Natural killer cell (primary cell): ENCODE data around the gene PRMT7. TPM values are rescaled to one million over a fixed set of nuclear protein-coding genes. Genes with fewer than 3 reads are reported as not detected.

ENCODE experiments used
- ATAC-seq, 3 donors: fragments of 150-1000 bp in 2 of 3; fragments of 200-7000 bp in 1 of 3; cut with Tn5 transposase; 1 replicate in 1 of 3; 2 replicates in 2 of 3; pipeline ENCODE4 v1.10.0; 2021; ENCODE audit warnings: mild to moderate bottlenecking in 2 of 3, moderate library complexity in 2 of 3
- DNase-seq, 2 donors: peaks; one replicate each; pipeline versions ENCODE4 v3.0.0 to v3.0.0-alpha.2; 2013 to 2021; ENCODE audit warnings: mixed read lengths in 1 of 2
- H3K27ac ChIP-seq: one replicate; pipeline ENCODE4 v1.5.1; 2013; ENCODE audit warnings: mild to moderate bottlenecking, low read length
- H3K27me3 ChIP-seq: one replicate; pipeline ENCODE4 v1.6.1; 2013; ENCODE audit warnings: low read length; ENCODE audit not compliant: control insufficient read depth, insufficient read depth
- H3K36me3 ChIP-seq: one replicate; pipeline ENCODE4 v1.6.1; 2013; ENCODE audit warnings: low read length; ENCODE audit not compliant: control insufficient read depth, insufficient read depth
- H3K4me1 ChIP-seq: one replicate; pipeline ENCODE4 v1.6.1; 2013; ENCODE audit warnings: low read length; ENCODE audit not compliant: control insufficient read depth, insufficient read depth
- H3K4me3 ChIP-seq: one replicate; pipeline ENCODE4 v1.5.1; 2013; ENCODE audit warnings: low read length
- H3K9me3 ChIP-seq: one replicate; pipeline ENCODE4 v1.6.1; 2013; ENCODE audit warnings: low read length; ENCODE audit not compliant: control insufficient read depth, insufficient read depth
- H3K27ac Mint-ChIP-seq, 2 donors: one replicate each; pipeline ENCODE4 v1.8.0; 2022; ENCODE audit warnings: mild to moderate bottlenecking in 2 of 2, mixed read lengths in 2 of 2, moderate library complexity in 1 of 2
- H3K27me3 Mint-ChIP-seq, 2 donors: one replicate each; pipeline ENCODE4 v1.8.0; 2022; ENCODE audit warnings: low read depth in 2 of 2, mixed read lengths in 2 of 2
- H3K36me3 Mint-ChIP-seq: one replicate; pipeline ENCODE4 v1.8.0; 2022; ENCODE audit warnings: mixed read lengths
- H3K4me1 Mint-ChIP-seq, 2 donors: one replicate each; pipeline ENCODE4 v1.8.0; 2022; ENCODE audit warnings: mixed read lengths in 2 of 2
- H3K4me3 Mint-ChIP-seq: one replicate; pipeline ENCODE4 v1.8.0; 2022; ENCODE audit warnings: mild to moderate bottlenecking, moderate library complexity, mixed read lengths
- H3K9me3 Mint-ChIP-seq, 2 donors: one replicate each; pipeline ENCODE4 v1.8.0; 2022; ENCODE audit warnings: mixed read lengths in 2 of 2
- WGBS: methylation state at CpG from one replicate; pipeline ENCODE4 v1.1.7; 2013; ENCODE audit warnings: missing lambda C conversion rate; ENCODE audit not compliant: insufficient coverage; 5-methylcytosine and 5-hydroxymethylcytosine counted together
- intact Hi-C: fragments of 100-400 bp; cut with micrococcal nuclease; formaldehyde crosslinking; loops from one replicate; pipeline ENCODE4 v1.14.2; 2022
- total RNA-seq, 4 donors: library from RNA; stranded (reverse); fragments of 120-200 nt in 1 of 4; gene quantifications; one replicate each; pipeline versions ENCODE4 v1.2.3 to v1.2.4, GENCODE V29; 2013 to 2022
- TF ChIP-seq, protein P1 (sequence below): fragments of 200-600 bp; IDR thresholded peaks from one replicate; pipeline ENCODE4 v1.8.0; 2022; ENCODE audit warnings: antibody characterized with exemption

The PRMT7 gene
- total RNA-seq, 3 donors from 2014 or later (not counting 1 experiment from before 2014, with no cell fraction given): 60.7 to 84.7 (median 68.2) TPM

DNA sequence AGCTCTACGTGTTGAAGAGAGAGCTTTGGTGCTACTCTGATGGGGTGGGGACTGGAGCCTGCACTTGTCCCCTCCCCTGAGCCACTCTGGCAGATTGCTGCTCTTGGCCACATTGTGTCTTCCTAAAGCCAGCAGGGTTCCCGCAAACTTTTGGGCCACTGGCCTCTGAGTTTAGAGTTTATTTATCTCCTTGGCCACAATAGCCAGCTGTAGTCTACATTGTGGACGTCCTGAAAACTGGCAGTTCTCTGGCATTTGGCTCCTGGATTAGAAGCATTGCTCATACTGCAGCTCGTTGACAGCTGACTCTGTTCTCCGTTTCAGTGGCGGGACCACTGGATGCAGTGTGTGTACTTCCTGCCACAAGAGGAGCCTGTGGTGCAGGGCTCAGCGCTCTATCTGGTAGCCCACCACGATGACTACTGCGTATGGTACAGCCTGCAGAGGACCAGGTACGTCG, 34.6 kb downstream of the PRMT7 start:
- peaks cover 65% of the 10 kb centered on the region for H3K36me3 ChIP-seq
- H3K27me3 ChIP-seq: no peaks in the 10 kb centered on the region
- Mint-ChIP-seq H3K9me3 (no peaks in the 10 kb centered on the region), H3K4me1 (peaks cover 0 to 7% of the 10 kb centered on the region in 2 donors), H3K27ac (no peak overlapping the region), H3K36me3 (peaks cover 6% of the 10 kb centered on the region), H3K27me3 (no peaks in the 10 kb centered on the region), H3K4me3 (no peak overlapping the region)
- H3K4me1 ChIP-seq: no peaks in the 10 kb centered on the region
- intact Hi-C loops: no loop called here
- TF ChIP-seq, protein P1, sequence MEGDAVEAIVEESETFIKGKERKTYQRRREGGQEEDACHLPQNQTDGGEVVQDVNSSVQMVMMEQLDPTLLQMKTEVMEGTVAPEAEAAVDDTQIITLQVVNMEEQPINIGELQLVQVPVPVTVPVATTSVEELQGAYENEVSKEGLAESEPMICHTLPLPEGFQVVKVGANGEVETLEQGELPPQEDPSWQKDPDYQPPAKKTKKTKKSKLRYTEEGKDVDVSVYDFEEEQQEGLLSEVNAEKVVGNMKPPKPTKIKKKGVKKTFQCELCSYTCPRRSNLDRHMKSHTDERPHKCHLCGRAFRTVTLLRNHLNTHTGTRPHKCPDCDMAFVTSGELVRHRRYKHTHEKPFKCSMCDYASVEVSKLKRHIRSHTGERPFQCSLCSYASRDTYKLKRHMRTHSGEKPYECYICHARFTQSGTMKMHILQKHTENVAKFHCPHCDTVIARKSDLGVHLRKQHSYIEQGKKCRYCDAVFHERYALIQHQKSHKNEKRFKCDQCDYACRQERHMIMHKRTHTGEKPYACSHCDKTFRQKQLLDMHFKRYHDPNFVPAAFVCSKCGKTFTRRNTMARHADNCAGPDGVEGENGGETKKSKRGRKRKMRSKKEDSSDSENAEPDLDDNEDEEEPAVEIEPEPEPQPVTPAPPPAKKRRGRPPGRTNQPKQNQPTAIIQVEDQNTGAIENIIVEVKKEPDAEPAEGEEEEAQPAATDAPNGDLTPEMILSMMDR: no peak
- H3K27ac ChIP-seq: no peak overlapping the region
- DNase-seq: no peak
- no peak for ATAC-seq
- WGBS: 60% methylated on average over 11 of the region's 11 CpGs
- H3K9me3 ChIP-seq: no peaks in the 10 kb centered on the region
- no peak overlapping the region for H3K4me3 ChIP-seq

DNA sequence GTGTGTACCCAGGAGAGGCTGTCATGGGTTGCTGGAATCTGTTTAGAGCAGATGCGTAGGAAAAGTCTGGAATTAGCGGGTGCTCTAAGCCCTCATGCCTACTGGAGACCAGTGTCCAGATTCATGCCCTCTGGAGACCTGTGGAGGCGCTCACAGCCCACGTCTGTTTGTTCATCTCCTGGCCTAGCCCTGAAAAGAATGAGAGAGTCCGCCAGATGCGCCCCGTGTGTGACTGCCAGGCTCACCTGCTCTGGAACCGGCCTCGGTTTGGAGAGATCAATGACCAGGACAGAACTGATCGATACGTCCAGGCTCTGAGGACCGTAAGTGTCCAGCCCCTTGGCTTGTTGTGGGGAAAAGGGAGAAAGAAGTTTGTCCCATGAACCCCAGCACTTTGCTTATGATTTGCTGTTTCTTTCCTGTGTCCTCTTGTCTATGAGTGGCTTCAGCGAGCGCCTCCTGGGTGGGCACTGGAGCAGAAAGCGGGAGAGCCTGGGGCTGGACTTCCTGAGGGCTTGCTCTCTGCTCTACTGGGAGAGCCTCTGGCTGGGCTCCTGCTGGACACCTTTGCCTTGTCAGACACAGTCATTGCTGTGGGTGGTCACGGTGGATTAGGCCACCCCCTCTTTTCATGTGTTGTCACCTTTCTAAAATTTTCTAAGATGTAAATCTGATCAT, 35.3 kb downstream of the PRMT7 start:
- Histone ChIP-seq H3K4me1 (no peaks in the 10 kb centered on the region), H3K27me3 (no peaks in the 10 kb centered on the region), H3K36me3 (peaks cover 66% of the 10 kb centered on the region), H3K9me3 (no peaks in the 10 kb centered on the region), H3K27ac (no peak overlapping the region), H3K4me3 (no peak overlapping the region)
- 98% methylated on average over 16 of the region's 16 CpGs for WGBS
- H3K4me3 Mint-ChIP-seq: no peak overlapping the region
- H3K27me3 Mint-ChIP-seq: no peaks in the 10 kb centered on the region
- no peaks in the 10 kb centered on the region for H3K36me3 Mint-ChIP-seq
- no peaks in the 10 kb centered on the region for H3K9me3 Mint-ChIP-seq
- no peak for ATAC-seq
- intact Hi-C loops: no loop called here
- TF ChIP-seq, protein P1: no peak
- no peak for DNase-seq
- no peak overlapping the region for H3K27ac Mint-ChIP-seq
- peaks cover 0 to 7% of the 10 kb centered on the region in 2 donors for H3K4me1 Mint-ChIP-seq

GRCh38 chr16:68346892-68347480, 36.2 kb downstream of the PRMT7 start:
- WGBS: 68% methylated on average over 12 of the region's 12 CpGs
- Histone ChIP-seq H3K4me3 (no peak overlapping the region), H3K9me3 (no peaks in the 10 kb centered on the region), H3K27me3 (no peaks in the 10 kb centered on the region), H3K4me1 (no peaks in the 10 kb centered on the region), H3K36me3 (peaks cover 70% of the 10 kb centered on the region), H3K27ac (no peak overlapping the region)
- Mint-ChIP-seq H3K27me3 (no peaks in the 10 kb centered on the region), H3K27ac (no peak overlapping the region), H3K9me3 (no peaks in the 10 kb centered on the region), H3K4me3 (no peak overlapping the region), H3K36me3 (no peaks in the 10 kb centered on the region), H3K4me1 (peaks cover 0 to 7% of the 10 kb centered on the region in 2 donors)
- DNase-seq: no peak
- no peak for ATAC-seq
- intact Hi-C loops: no loop called here
- TF ChIP-seq, protein P1: no peak
